Smooth muscle cell (in vitro differentiated cells): ENCODE results near the gene STMND1. TPM values are rescaled to one million over a fixed set of nuclear protein-coding genes. Genes with fewer than 3 reads are reported as not detected.

Experiments
- DNase-seq: peaks from one replicate; lab custom pipeline; 2025; ENCODE audit not compliant: unreplicated experiment; lab: John Stamatoyannopoulos, UW
- H2AFZ ChIP-seq: fragments of 200-600 bp; sonication (generic); 2 replicates; pipeline ENCODE4 v1.6.0; 2016; ENCODE audit warnings: antibody characterized with exemption, low read depth, mild to moderate bottlenecking
- H3F3A ChIP-seq: fragments of 200-600 bp; sonication (generic); 2 replicates; pipeline ENCODE4 v1.6.0; 2017; ENCODE audit warnings: antibody characterized with exemption, low read depth
- H3K27ac ChIP-seq: fragments of 200-600 bp; sonication (generic); 2 replicates; pipeline ENCODE4 v1.5.1; 2016; ENCODE audit warnings: low read depth, mild to moderate bottlenecking
- H3K27me3 ChIP-seq: fragments of 200-600 bp; sonication (generic); 2 replicates; pipeline ENCODE4 v1.6.1; 2016; ENCODE audit warnings: low read depth, mild to moderate bottlenecking
- H3K36me3 ChIP-seq: fragments of 200-600 bp; sonication (generic); 2 replicates; pipeline ENCODE4 v1.5.1; 2016; ENCODE audit warnings: low read depth
- H3K4me1 ChIP-seq: fragments of 200-600 bp; sonication (generic); 2 replicates; pipeline ENCODE4 v1.5.1; 2016; ENCODE audit warnings: low read depth
- H3K4me2 ChIP-seq: fragments of 200-600 bp; sonication (generic); 2 replicates; pipeline ENCODE4 v1.6.0; 2016; ENCODE audit warnings: mild to moderate bottlenecking
- H3K4me3 ChIP-seq: fragments of 200-600 bp; sonication (generic); 2 replicates; pipeline ENCODE4 v1.5.1; 2016; ENCODE audit warnings: mild to moderate bottlenecking
- H3K79me2 ChIP-seq: fragments of 200-600 bp; sonication (generic); 2 replicates; pipeline ENCODE4 v1.6.0; 2016; ENCODE audit warnings: low read depth, mild to moderate bottlenecking
- H3K9ac ChIP-seq: fragments of 200-600 bp; sonication (generic); 2 replicates; pipeline ENCODE4 v1.6.0; 2016; ENCODE audit warnings: low read depth
- H3K9me3 ChIP-seq: fragments of 200-600 bp; sonication (generic); replicated peaks from 2 replicates; pipeline ENCODE4 v1.5.1; 2016; ENCODE audit warnings: low read depth
- H4K20me1 ChIP-seq: fragments of 200-600 bp; sonication (generic); 2 replicates; pipeline ENCODE4 v1.6.0; 2016; ENCODE audit warnings: low read depth
- WGBS: methylation state at CpG from one replicate; pipeline ENCODE4 v1.1.7; 2016; ENCODE audit warnings: low lambda C conversion rate; 5-methylcytosine and 5-hydroxymethylcytosine counted together
- polyA plus RNA-seq: library from polyadenylated mRNA; unstranded; fragments of >200 nt; fragmentation: Nextera tagmentation; extraction: Ambion mirVana; gene quantifications from 2 replicates; pipeline ENCODE4 v1.2.1, GENCODE V29; 2016
- total RNA-seq: library from RNA; depleted of rRNA; stranded (reverse); fragments of >200 nt; gene quantifications from 2 replicates; pipeline ENCODE4 v1.2.3, GENCODE V29; 2014
- TF ChIP-seq, protein P1 (sequence below): fragments of 200-600 bp; sonication (generic); IDR thresholded peaks from 2 replicates; pipeline ENCODE4 v1.5.1; 2017; ENCODE audit warnings: borderline replicate concordance, mild to moderate bottlenecking, antibody characterized with exemption; ENCODE audit not compliant: insufficient read depth, poor library complexity, severe bottlenecking

Gene STMND1
- total and polyA plus RNA-seq, 2 experiments from 2014 or later, result not detected

DNA sequence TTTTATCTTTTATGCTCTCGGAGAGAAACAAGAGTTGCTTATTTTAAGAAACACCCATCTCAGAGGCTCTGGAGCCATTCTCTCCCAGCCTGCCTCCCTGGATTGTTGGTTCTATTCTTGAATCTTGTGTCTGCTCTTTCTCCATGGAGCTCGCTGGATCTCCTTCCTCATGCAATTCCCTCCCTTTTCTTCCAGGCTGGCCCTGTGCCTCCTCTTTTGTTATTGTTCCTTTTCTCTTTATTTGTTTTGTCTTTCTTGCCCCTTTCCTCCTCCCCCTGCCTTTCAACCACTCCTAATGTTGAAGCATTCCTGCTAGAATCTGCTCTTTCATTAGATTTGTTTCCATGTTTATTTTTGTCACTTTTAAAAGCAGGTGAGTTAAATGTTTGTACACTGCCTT is 76.5 kb downstream of the STMND1 start:
- no peaks in the 10 kb centered on the region for H3K27me3 ChIP-seq
- no peak overlapping the region for H3K27ac ChIP-seq
- H3K36me3 ChIP-seq, result no peaks in the 10 kb centered on the region
- no peaks in the 10 kb centered on the region for H3F3A ChIP-seq
- H3K79me2 ChIP-seq, result no peaks in the 10 kb centered on the region
- H3K4me1 ChIP-seq, result no peaks in the 10 kb centered on the region
- H2AFZ ChIP-seq, result no peak overlapping the region
- H4K20me1 ChIP-seq, result no peaks in the 10 kb centered on the region
- no peak for DNase-seq
- H3K9ac ChIP-seq, result no peak overlapping the region
- H3K4me3 ChIP-seq, result no peak overlapping the region
- no peaks in the 10 kb centered on the region for H3K9me3 ChIP-seq
- TF ChIP-seq, protein P1, sequence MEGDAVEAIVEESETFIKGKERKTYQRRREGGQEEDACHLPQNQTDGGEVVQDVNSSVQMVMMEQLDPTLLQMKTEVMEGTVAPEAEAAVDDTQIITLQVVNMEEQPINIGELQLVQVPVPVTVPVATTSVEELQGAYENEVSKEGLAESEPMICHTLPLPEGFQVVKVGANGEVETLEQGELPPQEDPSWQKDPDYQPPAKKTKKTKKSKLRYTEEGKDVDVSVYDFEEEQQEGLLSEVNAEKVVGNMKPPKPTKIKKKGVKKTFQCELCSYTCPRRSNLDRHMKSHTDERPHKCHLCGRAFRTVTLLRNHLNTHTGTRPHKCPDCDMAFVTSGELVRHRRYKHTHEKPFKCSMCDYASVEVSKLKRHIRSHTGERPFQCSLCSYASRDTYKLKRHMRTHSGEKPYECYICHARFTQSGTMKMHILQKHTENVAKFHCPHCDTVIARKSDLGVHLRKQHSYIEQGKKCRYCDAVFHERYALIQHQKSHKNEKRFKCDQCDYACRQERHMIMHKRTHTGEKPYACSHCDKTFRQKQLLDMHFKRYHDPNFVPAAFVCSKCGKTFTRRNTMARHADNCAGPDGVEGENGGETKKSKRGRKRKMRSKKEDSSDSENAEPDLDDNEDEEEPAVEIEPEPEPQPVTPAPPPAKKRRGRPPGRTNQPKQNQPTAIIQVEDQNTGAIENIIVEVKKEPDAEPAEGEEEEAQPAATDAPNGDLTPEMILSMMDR, result no peak
- no peak overlapping the region for H3K4me2 ChIP-seq
- WGBS, result 87% methylated on average over 2 of the region's 2 CpGs

DNA sequence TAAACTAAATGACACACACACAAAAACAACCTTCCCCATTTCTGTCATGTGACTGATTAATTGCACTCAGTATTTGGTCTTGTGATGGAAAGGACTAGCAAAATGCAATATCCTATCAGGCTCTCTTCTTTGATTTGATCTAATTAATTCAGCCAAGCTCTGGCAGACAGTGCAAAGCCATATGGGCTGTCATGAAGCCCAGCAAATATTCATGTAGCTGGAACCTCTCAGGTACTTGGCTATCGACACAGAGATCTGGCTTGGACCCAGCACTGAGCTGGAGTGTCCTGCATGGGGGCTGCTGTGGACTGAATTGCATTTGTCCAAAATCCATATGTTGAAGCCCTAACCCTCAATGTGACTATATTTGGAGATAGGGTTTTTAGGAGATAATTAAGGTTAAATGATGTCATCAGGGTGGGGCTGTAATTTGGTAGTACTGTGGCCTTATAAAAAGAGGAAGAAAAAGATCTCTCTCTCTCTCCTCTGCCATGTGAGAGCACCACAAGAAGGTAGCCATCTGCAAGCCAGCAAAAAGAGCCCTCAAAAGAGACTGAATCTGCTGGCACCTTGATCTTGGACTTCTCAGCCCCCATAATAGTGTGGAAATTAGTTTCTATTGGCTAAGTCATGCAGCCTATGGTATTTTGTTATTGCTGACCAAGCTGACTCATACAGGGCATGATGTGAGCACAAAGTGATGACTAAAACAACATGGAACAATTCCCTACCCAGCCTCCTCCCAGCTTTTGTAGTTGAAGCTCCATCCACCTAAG is 77.1 kb downstream of the STMND1 start:
- no peaks in the 10 kb centered on the region for H3K27me3 ChIP-seq
- no peaks in the 10 kb centered on the region for H3F3A ChIP-seq
- no peak overlapping the region for H3K9ac ChIP-seq
- no peaks in the 10 kb centered on the region for H3K9me3 ChIP-seq
- H2AFZ ChIP-seq, result no peak overlapping the region
- 91% methylated on average over 1 of the region's 1 CpG for WGBS
- H3K4me3 ChIP-seq, result no peak overlapping the region
- no peaks in the 10 kb centered on the region for H3K36me3 ChIP-seq
- DNase-seq, result no peak
- no peaks in the 10 kb centered on the region for H3K79me2 ChIP-seq
- H3K4me1 ChIP-seq, result no peaks in the 10 kb centered on the region
- H4K20me1 ChIP-seq, result no peaks in the 10 kb centered on the region
- H3K27ac ChIP-seq, result no peak overlapping the region
- TF ChIP-seq, protein P1, result no peak
- no peak overlapping the region for H3K4me2 ChIP-seq

DNA sequence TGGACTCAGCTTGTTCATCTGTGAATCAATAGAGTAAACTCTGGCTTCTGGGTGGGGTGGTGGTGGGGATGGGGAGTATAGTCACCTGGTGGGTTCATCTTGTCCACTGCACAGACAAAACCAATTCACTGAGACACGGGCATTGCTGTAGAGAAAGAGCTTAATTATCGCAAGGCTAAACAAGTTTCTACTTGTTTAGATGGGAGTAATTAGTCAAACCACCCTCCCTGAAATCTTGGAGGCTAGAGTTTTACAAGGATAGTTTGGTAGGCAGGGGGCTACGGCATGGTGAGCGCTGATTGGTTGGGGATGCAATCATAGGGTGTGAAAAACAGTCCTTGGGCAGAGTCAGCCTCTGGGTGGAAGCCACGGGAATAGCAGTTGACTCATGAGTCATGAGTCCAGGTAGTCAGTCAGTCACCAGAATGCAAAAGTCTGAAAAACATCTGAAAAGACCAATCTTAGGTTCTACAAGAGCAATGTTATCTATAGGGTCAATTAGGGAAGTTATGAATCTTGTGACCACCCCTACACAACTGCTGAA is 77.8 kb downstream of the STMND1 start:
- Histone ChIP-seq H3K36me3 (no peaks in the 10 kb centered on the region), H3K27me3 (no peaks in the 10 kb centered on the region), H3K4me1 (no peaks in the 10 kb centered on the region), H2AFZ (no peak overlapping the region), H3F3A (no peaks in the 10 kb centered on the region), H3K27ac (no peak overlapping the region), H4K20me1 (no peaks in the 10 kb centered on the region), H3K79me2 (no peaks in the 10 kb centered on the region), H3K4me2 (no peak overlapping the region), H3K9me3 (no peaks in the 10 kb centered on the region), H3K9ac (no peak overlapping the region), H3K4me3 (no peak overlapping the region)
- TF ChIP-seq, protein P1, result no peak
- WGBS, result 91% methylated on average over 5 of the region's 5 CpGs
- DNase-seq, result no peak

Other genes starting within 250 kb of the STMND1 start
- 6.2 TPM in 2 replicates for gene RBM24, start 179.3 kb downstream of the STMND1 start, total RNA-seq
- gene RBM24, start 179.3 kb downstream of the STMND1 start, polyA plus RNA-seq, result 3.1 and 5.8 TPM in 2 replicates